GM23338 (cell line): ENCODE results near the gene NECTIN1. TPM values are rescaled to one million over a fixed set of nuclear protein-coding genes. Genes with fewer than 3 reads are reported as not detected.

Experiments
- ATAC-seq: fragments of 200-7000 bp; cut with Tn5 transposase; 3 replicates; pipeline ENCODE4 v1.9.1; 2020
- DNase-seq: peaks from one replicate; pipeline ENCODE4 v3.0.0-alpha.2; 2015; ENCODE audit warnings: low spot score
- H2AFZ ChIP-seq: fragments of 200-600 bp; sonication (generic); 2 replicates; pipeline ENCODE4 v1.8.0; 2016; ENCODE audit warnings: antibody characterized with exemption, mild to moderate bottlenecking, moderate library complexity
- H3F3A ChIP-seq: fragments of 200-600 bp; sonication (generic); replicated peaks from 2 replicates; pipeline ENCODE4 v1.8.0; 2017; ENCODE audit warnings: antibody characterized with exemption, mixed run types, low read depth
- H3K27ac ChIP-seq: fragments of 200-600 bp; sonication (generic); 2 replicates; pipeline ENCODE4 v1.6.1; 2016; ENCODE audit warnings: low read depth
- H3K27me3 ChIP-seq: fragments of 200-600 bp; sonication (generic); 2 replicates; pipeline ENCODE4 v1.8.0; 2016; ENCODE audit warnings: mild to moderate bottlenecking, mixed run types, moderate library complexity; ENCODE audit not compliant: insufficient read depth
- H3K36me3 ChIP-seq: fragments of 200-600 bp; sonication (generic); 2 replicates; pipeline ENCODE4 v1.8.0; 2016; ENCODE audit warnings: mild to moderate bottlenecking; ENCODE audit not compliant: insufficient read depth
- H3K4me1 ChIP-seq: fragments of 200-600 bp; sonication (generic); 2 replicates; pipeline ENCODE4 v1.8.0; 2016; ENCODE audit warnings: mild to moderate bottlenecking, moderate library complexity; ENCODE audit not compliant: insufficient read depth
- H3K4me2 ChIP-seq: fragments of 200-600 bp; sonication (generic); 2 replicates; pipeline ENCODE4 v1.7.1; 2017; ENCODE audit warnings: mixed run types
- H3K4me3 ChIP-seq: fragments of 200-600 bp; sonication (generic); 2 replicates; pipeline ENCODE4 v1.6.1; 2016; ENCODE audit warnings: mixed run types
- H3K79me2 ChIP-seq: fragments of 200-600 bp; sonication (generic); replicated peaks from 2 replicates; pipeline ENCODE4 v1.8.0; 2017; ENCODE audit warnings: mild to moderate bottlenecking; ENCODE audit not compliant: insufficient read depth
- H3K9me2 ChIP-seq: fragments of 200-600 bp; sonication (generic); 2 replicates; pipeline ENCODE4 v1.8.0; 2017; ENCODE audit not compliant: insufficient read depth
- H4K20me1 ChIP-seq: fragments of 200-600 bp; sonication (generic); replicated peaks from 2 replicates; pipeline ENCODE4 v1.8.0; 2017; ENCODE audit warnings: mild to moderate bottlenecking; ENCODE audit not compliant: insufficient read depth
- H3K27ac Mint-ChIP-seq: 2 replicates; pipeline ENCODE4 v1.8.0; 2020; ENCODE audit warnings: inconsistent platforms, mild to moderate bottlenecking, moderate library complexity, mixed read lengths
- H3K27me3 Mint-ChIP-seq: 3 replicates; pipeline ENCODE4 v1.8.0; 2022; ENCODE audit warnings: low read depth, mild to moderate bottlenecking, moderate library complexity, mixed read lengths, inconsistent platforms; ENCODE audit not compliant: insufficient read depth, poor library complexity
- H3K36me3 Mint-ChIP-seq: 3 replicates; pipeline ENCODE4 v1.8.0; 2021; ENCODE audit warnings: low read depth, mild to moderate bottlenecking, inconsistent platforms, moderate library complexity, mixed read lengths
- H3K4me1 Mint-ChIP-seq: 3 replicates; pipeline ENCODE4 v1.8.0; 2020; ENCODE audit warnings: mild to moderate bottlenecking, inconsistent platforms, mixed read lengths
- H3K4me3 Mint-ChIP-seq: 3 replicates; pipeline ENCODE4 v1.8.0; 2021; ENCODE audit warnings: moderate library complexity, mild to moderate bottlenecking, inconsistent platforms, mixed read lengths
- H3K9me3 Mint-ChIP-seq: 3 replicates; pipeline ENCODE4 v1.8.0; 2020; ENCODE audit warnings: moderate library complexity, mild to moderate bottlenecking, inconsistent platforms, mixed read lengths
- CREB1 ChIP-seq: fragments of 250-450 bp; sonication (Bioruptor Pico); IDR thresholded peaks from 2 replicates; pipeline ENCODE4 v1.5.0; 2020; ENCODE audit warnings: low read depth, mild to moderate bottlenecking, moderate library complexity
- ETS1 ChIP-seq: IDR thresholded peaks from 2 replicates; pipeline ENCODE4 v1.6.1; 2016; ENCODE audit warnings: antibody characterized with exemption
- EZH2phosphoT487 ChIP-seq: fragments of 200-600 bp; sonication (generic); IDR thresholded peaks from one replicate; pipeline ENCODE4 v1.8.1; 2018; ENCODE audit warnings: antibody characterized with exemption; ENCODE audit not compliant: unreplicated experiment
- JUNB ChIP-seq: IDR thresholded peaks from one replicate; pipeline ENCODE4 v1.6.1; 2016; ENCODE audit warnings: antibody characterized with exemption; ENCODE audit not compliant: unreplicated experiment
- POLR2AphosphoS5 ChIP-seq: IDR thresholded peaks from 2 replicates; pipeline ENCODE4 v1.6.1; 2016; ENCODE audit warnings: antibody characterized with exemption, low read depth
- REST ChIP-seq: IDR thresholded peaks from one replicate; pipeline ENCODE4 v1.6.1; 2018; ENCODE audit warnings: antibody characterized with exemption; ENCODE audit not compliant: unreplicated experiment
- STAT1 ChIP-seq: IDR thresholded peaks from one replicate; pipeline ENCODE4 v1.6.1; 2016; ENCODE audit warnings: antibody characterized with exemption; ENCODE audit not compliant: unreplicated experiment
- ZNF114 ChIP-seq: fragments of 250-450 bp; sonication (Bioruptor Pico); IDR thresholded peaks from 2 replicates; pipeline ENCODE4 v1.5.0; 2020; ENCODE audit warnings: mild to moderate bottlenecking, moderate library complexity
- ZNF331 ChIP-seq: fragments of 250-450 bp; sonication (Bioruptor Pico); IDR thresholded peaks from 2 replicates; pipeline ENCODE4 v1.5.0; 2020; ENCODE audit warnings: low read depth, mild to moderate bottlenecking, moderate library complexity
- polyA plus RNA-seq: library from polyadenylated mRNA; unstranded; fragments of >200 nt; fragmentation: Nextera tagmentation; extraction: Ambion mirVana; gene quantifications from 2 replicates; pipeline ENCODE4 v1.2.1, GENCODE V29; 2016
- total RNA-seq: library from RNA; depleted of rRNA; stranded (reverse); fragments of >200 nt; shearing (Covaris generic); gene quantifications from 2 replicates; pipeline ENCODE4 v1.2.3, GENCODE V29; 2014
- TF ChIP-seq, protein P1 (sequence below): fragments of 250-450 bp; sonication (Bioruptor Pico); IDR thresholded peaks from 2 replicates; pipeline ENCODE4 v1.5.0; 2020; ENCODE audit warnings: mild to moderate bottlenecking, moderate library complexity

Gene NECTIN1
- total and polyA plus RNA-seq, 2 experiments from 2014 or later, result 18.7 to 56.3 TPM

DNA sequence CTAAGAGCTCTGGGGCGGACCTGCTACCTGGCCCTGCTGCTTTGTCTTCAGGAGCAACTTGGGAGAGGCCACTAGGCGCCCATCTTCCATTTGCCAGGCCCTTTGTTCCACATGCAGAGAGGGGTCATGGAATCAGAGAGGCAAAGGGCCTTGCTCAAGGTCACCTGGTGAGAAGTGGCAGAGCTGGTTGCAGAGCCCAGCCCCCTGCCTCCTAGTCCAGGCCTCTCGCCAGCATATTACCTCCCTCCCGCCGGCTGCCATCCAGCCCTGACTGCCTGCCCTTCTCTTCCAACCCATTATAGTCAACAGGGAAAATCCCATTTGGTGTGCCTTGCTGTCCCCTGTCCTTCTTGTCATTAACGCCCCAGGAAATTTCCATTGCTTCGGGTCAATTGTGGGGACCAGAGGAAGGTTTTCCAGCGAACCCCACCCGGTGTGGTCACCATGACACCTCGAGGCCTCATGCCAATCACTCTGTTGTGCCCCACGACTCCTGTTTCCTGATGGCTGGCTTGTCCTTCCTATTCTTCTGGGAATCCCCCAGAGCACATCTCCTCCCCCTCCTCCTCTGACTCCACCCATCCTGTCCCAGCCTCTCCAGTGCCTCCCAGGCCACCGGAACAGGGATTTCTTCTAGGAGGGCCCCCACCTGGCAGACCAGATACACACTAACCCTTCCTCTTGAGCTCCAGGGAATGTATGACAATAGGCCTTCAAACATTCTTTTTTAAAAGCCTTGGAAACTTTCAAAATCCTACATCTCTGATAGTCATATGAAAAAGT lies 77.0 kb downstream of the NECTIN1 start:
- no peak overlapping the region for H2AFZ ChIP-seq
- peaks cover 12% of the 10 kb centered on the region; the same call in 2 of the 3 replicates for H3K9me3 Mint-ChIP-seq
- H3K4me1 Mint-ChIP-seq, result peaks cover 30% of the 10 kb centered on the region
- H3K4me3 Mint-ChIP-seq, result no peak overlapping the region
- H3K79me2 ChIP-seq, result no peaks in the 10 kb centered on the region
- no peaks in the 10 kb centered on the region for H4K20me1 ChIP-seq
- ATAC-seq (peak; percentile 56), DNase-seq (peak; percentile 30)
- H3K36me3 ChIP-seq, result no peaks in the 10 kb centered on the region
- H3K27ac ChIP-seq, result no peak overlapping the region
- H3K27ac Mint-ChIP-seq, result no peak overlapping the region
- H3K9me2 ChIP-seq, result no peaks in the 10 kb centered on the region
- H3K27me3 ChIP-seq, result no peaks in the 10 kb centered on the region
- H3F3A ChIP-seq, result no peaks in the 10 kb centered on the region
- peaks cover 9% of the 10 kb centered on the region; the same call in 2 of the 3 replicates for H3K36me3 Mint-ChIP-seq
- peaks cover 15% of the 10 kb centered on the region for H3K4me1 ChIP-seq
- no peak overlapping the region for H3K4me2 ChIP-seq
- TF ChIP-seq REST, result no peak
- TF ChIP-seq ZNF114 (CRISPR knock-in tag), result no peak
- no peak for TF ChIP-seq ZNF331
- TF ChIP-seq CREB1 (CRISPR knock-in tag), result no peak
- H3K4me3 ChIP-seq, result no peak overlapping the region
- H3K27me3 Mint-ChIP-seq, result peaks cover 13% of the 10 kb centered on the region

DNA sequence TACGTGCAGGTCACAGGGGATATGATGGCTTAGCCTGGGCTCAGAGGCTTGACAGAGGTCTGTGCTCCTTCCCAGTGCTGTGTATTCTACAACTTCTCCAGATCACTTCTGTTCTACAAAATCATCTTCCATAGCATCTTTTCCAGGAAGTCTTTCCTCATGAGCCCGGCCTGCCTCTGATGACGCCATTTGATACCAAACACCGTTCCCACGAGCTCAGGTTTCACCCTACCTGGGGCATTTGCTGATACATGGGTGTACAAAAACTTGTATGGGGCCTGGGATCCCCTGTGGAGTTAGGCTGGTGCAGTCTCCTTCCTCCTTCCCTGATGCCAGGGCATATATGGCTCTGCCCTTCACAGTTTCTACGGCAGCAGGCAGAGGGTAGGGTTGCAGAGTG lies 78.7 kb downstream of the NECTIN1 start:
- Histone ChIP-seq H3F3A (no peaks in the 10 kb centered on the region), H3K4me1 (peaks cover 15% of the 10 kb centered on the region), H3K4me2 (no peak overlapping the region), H3K27ac (no peak overlapping the region), H2AFZ (no peak overlapping the region), H3K79me2 (no peaks in the 10 kb centered on the region), H3K9me2 (no peaks in the 10 kb centered on the region), H3K27me3 (no peaks in the 10 kb centered on the region), H3K4me3 (no peak overlapping the region), H4K20me1 (no peaks in the 10 kb centered on the region), H3K36me3 (no peaks in the 10 kb centered on the region)
- Mint-ChIP-seq H3K36me3 (peaks cover 9% of the 10 kb centered on the region; the same call in 2 of the 3 replicates), H3K4me3 (no peak overlapping the region), H3K27ac (no peak overlapping the region), H3K27me3 (peaks cover 13% of the 10 kb centered on the region), H3K4me1 (peaks cover 30% of the 10 kb centered on the region), H3K9me3 (peaks cover 12% of the 10 kb centered on the region; the same call in 2 of the 3 replicates)
- DNase-seq (peak; percentile 47), ATAC-seq (no peak)
- no peak for TF ChIP-seq EZH2phosphoT487
- TF ChIP-seq STAT1, result no peak
- no peak for TF ChIP-seq JUNB
- no peak for TF ChIP-seq ETS1
- TF ChIP-seq POLR2AphosphoS5, result no peak
- TF ChIP-seq, protein P1, sequence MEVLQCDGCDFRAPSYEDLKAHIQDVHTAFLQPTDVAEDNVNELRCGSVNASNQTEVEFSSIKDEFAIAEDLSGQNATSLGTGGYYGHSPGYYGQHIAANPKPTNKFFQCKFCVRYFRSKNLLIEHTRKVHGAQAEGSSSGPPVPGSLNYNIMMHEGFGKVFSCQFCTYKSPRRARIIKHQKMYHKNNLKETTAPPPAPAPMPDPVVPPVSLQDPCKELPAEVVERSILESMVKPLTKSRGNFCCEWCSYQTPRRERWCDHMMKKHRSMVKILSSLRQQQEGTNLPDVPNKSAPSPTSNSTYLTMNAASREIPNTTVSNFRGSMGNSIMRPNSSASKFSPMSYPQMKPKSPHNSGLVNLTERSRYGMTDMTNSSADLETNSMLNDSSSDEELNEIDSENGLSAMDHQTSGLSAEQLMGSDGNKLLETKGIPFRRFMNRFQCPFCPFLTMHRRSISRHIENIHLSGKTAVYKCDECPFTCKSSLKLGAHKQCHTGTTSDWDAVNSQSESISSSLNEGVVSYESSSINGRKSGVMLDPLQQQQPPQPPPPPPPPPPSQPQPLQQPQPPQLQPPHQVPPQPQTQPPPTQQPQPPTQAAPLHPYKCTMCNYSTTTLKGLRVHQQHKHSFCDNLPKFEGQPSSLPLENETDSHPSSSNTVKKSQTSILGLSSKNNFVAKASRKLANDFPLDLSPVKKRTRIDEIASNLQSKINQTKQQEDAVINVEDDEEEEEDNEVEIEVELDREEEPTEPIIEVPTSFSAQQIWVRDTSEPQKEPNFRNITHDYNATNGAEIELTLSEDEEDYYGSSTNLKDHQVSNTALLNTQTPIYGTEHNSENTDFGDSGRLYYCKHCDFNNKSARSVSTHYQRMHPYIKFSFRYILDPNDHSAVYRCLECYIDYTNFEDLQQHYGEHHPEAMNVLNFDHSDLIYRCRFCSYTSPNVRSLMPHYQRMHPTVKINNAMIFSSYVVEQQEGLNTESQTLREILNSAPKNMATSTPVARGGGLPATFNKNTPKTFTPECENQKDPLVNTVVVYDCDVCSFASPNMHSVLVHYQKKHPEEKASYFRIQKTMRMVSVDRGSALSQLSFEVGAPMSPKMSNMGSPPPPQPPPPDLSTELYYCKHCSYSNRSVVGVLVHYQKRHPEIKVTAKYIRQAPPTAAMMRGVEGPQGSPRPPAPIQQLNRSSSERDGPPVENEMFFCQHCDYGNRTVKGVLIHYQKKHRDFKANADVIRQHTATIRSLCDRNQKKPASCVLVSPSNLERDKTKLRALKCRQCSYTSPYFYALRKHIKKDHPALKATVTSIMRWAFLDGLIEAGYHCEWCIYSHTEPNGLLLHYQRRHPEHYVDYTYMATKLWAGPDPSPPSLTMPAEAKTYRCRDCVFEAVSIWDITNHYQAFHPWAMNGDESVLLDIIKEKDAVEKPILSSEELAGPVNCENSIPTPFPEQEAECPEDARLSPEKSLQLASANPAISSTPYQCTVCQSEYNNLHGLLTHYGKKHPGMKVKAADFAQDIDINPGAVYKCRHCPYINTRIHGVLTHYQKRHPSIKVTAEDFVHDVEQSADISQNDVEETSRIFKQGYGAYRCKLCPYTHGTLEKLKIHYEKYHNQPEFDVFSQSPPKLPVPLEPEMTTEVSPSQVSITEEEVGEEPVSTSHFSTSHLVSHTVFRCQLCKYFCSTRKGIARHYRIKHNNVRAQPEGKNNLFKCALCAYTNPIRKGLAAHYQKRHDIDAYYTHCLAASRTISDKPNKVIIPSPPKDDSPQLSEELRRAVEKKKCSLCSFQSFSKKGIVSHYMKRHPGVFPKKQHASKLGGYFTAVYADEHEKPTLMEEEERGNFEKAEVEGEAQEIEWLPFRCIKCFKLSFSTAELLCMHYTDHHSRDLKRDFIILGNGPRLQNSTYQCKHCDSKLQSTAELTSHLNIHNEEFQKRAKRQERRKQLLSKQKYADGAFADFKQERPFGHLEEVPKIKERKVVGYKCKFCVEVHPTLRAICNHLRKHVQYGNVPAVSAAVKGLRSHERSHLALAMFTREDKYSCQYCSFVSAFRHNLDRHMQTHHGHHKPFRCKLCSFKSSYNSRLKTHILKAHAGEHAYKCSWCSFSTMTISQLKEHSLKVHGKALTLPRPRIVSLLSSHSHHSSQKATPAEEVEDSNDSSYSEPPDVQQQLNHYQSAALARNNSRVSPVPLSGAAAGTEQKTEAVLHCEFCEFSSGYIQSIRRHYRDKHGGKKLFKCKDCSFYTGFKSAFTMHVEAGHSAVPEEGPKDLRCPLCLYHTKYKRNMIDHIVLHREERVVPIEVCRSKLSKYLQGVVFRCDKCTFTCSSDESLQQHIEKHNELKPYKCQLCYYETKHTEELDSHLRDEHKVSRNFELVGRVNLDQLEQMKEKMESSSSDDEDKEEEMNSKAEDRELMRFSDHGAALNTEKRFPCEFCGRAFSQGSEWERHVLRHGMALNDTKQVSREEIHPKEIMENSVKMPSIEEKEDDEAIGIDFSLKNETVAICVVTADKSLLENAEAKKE (CRISPR knock-in tag), result no peak
